ENCODE results near the gene G6PC1.
"Not testable (repeated sequence)": the region's sequence is repeated elsewhere in the genome, so short reads cannot be mapped to it uniquely, and the experiment has no call there.

Gene G6PC1

DNA sequence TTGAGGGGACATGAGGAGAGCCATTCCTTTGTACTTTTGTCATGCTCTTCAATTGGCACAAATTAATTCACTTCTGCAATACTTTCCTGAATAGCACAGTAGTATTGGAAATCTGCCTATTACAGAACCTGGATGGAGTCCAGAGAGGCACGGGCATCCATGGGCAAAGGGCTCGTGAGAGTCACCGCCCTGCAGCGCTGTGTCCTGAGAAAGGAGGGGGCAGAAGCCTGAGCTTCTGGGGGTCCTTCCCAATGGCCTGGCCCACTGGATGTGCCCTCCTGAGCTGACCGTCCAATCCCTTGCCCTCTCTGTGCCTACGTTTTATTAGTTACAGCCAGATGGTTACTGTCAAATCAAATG lies 3.5 kb downstream of the G6PC1 start:
- DNase-seq: no peak

DNA sequence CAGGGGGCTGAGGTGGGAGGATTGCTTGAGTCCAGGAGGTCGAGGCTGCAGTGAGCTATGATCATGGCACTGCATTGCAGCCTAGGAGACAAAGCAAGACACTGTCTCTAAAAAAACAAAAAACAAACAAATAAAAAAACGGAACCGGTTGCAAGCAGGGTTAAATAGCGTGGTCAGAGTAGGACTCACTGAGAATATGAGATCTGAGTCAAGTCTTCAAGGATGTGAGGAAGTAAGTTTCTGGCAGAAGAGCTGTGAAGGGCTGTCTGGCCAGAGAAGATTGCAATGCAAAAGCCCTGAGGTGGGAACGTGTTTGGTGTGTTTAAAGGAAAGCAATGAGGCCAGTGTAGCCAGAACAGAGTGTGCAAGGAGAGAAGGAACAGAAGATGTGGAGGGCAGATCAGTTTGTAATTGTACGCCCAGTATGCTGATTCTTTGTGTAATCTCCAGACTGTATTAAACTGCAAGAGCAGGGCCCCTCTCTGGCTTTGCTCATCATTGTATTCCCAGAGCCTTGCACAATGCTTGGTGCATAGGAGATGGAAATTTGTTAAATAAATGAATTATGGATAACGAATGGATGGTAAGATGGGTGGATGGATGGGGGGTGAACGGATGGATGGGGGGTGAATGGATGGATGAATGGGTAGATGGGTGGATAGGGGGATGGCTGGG lies 6.3 kb downstream of the G6PC1 start:
- no peak for DNase-seq

DNA sequence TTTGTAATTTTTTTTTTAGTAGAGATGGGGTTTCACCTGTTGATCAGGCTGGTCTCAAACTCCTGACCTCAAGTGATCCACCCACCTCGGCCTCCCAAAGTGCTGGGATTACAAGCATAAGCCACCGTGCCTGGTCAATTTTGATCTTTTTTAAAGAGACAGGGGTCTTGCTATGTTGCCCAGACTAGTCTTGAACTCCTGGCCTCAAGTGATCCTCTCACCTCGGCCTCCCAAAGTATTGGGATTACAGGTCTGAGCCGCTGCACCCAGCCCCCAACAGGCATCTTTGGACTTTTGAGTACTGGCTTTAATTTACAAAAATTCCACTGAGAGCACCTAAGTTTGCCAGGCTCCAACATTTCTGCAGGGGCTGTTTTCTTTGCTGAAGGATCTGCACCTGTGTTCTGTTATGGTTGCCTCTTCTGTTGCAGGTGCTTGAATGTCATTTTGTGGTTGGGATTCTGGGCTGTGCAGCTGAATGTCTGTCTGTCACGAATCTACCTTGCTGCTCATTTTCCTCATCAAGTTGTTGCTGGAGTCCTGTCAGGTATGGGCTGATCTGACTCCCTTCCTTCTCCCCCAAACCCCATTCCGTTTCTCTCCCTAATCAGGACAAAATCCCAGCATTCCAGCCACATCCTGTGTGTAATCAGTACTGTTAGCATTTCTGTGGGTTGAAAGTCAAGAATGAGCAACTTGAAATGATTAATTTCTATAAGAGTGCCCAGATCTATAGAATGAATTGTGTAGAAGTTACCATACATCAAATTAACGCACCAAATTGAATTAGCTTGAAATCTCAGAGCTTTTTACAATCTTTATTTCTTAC lies 8.5 kb downstream of the G6PC1 start:
- DNase-seq: no peak

DNA sequence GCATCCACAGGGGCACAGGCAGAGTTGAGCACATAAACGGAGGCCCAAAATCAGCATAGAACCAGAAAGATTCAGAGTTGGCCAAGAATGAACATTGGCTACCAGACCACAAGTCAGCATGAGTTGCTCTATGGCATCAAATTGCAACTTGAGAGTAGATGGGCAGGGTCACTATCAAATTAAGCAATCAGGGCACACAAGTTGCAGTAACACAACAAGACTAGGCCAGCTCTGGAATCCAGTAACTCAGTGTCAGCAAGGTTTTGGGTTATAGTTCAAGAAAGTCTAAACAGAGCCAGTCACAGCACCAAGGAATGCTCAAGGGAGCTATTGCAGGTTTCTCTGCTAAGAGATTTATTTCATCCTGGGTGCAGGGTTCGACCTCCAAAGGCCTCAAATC lies 12.9 kb downstream of the G6PC1 start:
- no peak for DNase-seq

DNA sequence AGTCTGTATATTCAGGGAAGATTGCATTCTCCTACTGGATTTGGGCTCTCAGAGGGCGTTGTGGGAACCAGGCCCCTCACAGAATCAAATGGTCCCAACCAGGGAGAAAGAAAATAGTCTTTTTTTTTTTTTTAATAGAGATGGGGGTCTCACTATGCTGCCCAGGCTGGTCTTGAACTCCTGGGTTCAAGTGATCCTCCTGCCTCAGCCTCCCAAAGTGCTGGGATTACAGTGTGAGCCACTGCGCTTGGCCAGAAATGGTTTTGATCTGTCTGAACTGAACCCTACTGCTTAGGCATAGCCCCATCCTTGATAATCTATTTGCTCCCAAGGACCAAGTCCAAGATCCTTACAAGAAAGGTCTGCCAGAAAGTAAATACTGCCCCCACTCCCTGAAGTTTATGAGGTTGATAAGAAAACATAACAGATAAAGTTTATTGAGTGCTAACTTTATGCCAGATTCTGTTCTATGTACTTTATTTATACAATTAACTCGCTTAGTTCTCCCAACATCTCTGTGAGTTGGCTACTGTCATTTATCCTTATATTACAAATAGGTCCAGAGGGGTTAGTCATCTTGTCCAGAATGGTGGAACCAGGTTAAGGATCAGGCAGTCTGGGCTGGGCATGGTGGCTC lies 13.5 kb downstream of the G6PC1 start:
- no peak for DNase-seq

DNA sequence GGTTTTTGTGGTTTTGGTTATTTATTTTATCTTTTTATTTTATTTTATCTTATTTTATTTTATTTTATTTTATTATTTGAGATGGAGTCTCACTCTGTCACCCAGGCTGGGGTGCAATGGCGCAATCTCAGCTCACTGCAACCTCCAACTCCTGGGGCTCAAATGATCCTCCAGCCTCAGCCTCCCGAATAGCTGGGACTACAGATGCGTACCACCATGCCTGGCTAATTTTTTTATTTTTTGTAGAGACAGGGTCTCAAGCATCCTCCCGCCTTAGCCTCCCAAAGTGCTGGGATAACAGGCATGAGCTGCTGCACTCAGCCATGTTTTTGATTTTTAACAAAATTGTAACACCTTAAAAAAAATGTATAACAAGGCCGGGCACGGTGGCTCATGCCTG lies 14.7 kb downstream of the G6PC1 start:
- DNase-seq: not testable (repeated sequence)

DNA sequence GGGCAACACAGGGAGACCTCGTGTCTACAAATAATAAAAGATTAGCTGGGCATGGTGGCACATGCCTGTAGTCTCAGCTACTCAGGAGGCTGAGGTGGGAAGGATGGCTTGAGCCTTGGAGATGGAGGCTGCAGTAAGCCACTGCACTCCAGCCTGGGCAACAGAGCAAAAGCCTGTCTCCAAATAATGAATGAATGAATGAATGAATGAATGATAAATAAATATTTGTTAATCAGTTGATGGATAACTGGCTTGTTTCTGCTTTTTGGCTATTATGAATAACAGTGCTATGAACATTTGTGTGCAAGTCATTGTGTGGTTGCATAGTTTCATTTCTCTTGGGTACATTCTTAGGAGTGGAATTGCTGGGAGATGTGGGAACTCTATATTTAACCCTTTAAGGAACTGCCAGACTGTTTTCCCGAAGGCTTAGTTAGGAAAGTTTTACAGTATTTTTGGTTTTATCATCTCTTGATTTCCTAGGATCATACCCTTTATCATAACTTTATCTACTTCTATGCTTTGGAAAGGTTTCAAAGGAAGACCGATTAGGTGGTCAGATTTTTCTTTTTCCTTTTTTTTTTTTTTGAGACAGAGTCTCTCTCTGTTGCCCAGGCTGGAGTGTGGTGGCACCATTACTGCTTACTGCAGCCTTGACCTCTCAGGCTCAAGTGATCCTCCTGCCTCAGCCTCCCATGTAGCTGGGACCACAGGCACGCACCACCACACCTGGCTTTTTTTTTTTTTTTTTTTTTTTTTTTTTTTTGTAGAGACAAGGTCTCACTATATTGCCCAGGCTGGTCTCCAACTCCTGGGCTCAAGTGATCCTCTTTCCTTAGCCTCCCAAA lies 16.0 kb downstream of the G6PC1 start:
- not testable (repeated sequence) for DNase-seq

DNA sequence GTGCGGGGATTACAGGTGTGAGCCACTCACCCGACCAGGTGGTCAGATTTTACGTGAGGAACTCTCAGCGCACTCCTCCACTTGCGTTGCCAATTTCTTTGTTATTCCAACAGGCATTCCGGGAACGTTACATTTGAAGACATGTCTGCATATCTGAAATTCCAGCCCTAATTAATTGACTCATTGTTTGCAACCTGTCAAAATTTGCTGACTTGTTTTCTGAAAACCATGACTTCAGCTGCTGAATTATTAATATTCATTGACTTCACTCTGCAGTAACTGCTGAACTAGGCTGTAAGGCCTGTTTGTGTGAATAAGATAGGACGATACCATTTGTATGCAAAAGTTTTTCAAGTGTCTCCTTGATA lies 16.6 kb downstream of the G6PC1 start:
- no peak for DNase-seq

DNA sequence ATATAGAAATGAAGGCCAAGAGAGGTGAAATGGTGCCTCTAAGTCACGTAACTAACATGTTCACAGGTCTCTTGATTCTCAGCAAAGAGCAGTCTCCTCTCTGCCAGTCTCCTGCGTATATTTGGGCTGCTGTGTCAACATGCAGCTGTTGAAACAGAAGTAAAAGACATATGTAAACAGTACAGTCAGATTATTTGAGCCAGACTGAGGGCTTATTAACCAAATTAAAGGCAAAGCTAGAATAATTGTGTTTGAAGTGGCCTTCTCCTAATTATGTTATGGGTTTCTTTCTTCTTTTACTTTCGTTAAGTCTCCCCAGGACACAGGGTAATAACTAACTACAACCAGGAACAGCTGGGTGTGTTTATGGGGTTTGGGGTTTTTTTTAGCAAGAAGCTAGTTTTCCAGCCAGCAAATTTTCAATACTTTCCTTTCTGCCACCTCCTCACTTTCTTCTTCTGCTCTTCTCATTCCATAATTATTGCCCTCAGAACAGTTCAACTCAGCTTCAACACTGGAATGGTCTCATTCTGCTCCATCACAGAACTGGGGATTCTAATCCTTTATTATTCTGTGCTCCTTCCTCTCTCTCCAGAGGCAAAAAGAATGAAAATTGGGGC lies 18.4 kb downstream of the G6PC1 start:
- peak; percentile 34 for DNase-seq

DNA sequence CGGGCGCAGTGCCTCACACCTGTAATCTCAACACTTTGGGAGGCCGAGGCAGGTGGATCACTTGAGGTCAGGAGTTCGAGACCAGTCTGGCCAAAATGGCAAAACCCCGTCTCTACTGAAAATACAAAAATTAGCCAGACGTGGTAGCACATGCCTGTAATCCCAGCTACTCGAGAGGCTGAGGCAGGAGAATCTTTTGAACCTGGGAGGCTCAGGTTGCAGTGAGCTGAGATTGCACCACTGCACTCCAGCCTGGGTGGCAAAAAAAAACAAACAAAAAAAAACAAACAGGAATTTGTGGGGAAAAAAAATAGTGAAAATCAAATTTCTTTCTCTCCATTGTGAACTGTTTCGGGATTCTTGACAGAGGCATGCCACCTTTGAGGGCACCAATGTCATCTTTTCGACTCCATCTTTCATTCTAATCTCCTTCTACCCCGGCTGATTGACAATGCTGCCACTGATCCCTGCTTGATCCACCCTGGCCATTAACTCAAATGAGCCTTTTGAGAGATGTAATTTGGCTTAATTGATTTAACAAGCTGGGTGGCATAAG lies 19.0 kb downstream of the G6PC1 start:
- DNase-seq: not testable (repeated sequence)

DNA sequence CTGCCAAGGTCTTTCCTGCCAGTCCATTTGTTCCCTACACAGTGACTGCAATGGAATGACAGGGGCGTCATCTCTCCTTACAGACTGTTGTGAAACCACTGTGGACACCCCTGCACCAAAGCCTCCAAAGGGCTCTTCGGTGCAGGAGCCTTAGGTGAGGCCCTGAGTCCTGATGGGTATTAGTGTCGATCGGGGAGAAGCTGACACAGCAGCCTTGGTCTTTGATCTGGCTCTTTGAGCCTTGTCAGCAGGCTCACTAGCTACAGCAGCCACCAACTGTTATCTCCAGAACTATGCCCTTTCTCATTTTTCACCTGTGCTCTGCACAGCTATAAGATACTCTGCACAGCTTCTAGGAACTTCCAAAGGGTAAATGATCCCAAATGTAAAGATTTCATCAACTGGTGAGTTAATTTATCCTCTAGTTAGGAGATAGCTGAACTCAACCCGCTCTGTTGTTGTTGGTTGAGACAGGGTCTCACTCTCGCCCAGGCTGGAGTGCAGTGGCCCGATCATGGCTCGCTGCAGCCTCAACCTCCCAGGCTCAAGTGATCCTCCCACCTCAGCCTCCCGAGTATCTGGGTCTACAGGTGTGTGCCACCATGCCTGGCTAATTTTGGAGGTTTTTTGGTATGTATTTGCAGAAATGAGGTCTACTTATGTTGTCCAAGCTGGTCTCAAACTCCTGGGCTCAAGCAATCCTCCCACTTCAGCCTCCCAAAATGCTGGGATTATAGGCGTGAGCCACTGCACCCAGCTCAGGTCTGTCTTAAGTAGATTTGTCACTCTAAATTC lies 19.7 kb downstream of the G6PC1 start:
- DNase-seq: peak; percentile 22

DNA sequence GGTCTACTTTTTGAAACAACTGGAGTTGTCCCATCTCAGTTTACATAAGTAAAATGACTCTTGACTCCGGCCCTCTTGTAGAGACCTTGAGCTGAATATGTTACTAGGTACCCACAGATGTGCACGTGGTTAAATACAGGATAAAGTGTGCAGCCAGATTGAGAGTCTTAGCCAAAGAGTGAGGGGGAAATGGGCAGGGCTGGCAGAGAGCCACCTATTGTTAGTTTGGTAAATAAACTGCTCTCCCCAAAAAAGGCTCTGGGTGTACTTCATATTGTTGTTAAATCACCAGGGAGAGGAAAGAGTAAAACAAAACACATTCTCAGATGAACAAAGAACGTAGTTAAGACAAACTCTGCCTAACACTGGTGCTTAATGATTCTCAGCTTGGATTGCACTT lies 20.3 kb downstream of the G6PC1 start:
- peak; percentile 29 for DNase-seq

DNA sequence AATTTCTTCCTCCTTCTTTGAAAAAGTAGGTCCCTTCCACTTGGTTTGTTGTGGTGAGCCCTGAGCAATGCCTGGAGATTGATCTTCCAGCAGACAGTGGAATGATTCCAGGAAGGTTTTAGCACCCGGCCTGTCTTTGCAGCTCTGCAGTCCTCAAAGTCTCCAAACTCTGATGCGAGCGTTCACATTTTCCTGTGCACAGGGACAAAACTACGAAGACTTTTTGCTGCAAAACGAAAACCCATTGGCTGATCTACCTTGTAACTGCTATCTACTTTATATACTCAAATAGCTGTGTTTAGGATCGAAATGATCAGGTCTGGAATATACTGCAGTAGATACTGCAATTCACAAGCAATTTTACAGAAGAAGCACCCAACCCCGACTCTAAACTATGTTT lies 21.7 kb downstream of the G6PC1 start:
- DNase-seq: no peak

DNA sequence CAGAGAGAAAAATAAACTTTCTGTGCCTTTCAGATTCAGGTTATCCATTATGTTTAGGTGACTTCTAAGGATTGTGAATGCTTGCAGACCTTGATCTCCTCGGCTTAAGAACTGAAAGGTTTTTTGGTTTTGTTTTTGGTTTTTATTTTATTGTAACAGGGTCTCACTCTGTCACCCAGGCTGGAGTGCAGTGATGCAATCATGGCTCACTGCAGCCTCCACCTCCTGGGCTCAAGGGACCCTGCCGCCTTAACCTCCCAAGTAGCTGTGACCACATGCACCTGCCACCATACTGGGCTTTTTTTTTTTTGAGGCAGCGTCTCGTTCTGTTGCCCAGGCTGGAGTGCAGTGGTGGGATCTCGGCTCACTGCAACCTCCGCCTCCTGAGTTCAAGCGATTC lies 22.9 kb downstream of the G6PC1 start:
- not testable (repeated sequence) for DNase-seq

DNA sequence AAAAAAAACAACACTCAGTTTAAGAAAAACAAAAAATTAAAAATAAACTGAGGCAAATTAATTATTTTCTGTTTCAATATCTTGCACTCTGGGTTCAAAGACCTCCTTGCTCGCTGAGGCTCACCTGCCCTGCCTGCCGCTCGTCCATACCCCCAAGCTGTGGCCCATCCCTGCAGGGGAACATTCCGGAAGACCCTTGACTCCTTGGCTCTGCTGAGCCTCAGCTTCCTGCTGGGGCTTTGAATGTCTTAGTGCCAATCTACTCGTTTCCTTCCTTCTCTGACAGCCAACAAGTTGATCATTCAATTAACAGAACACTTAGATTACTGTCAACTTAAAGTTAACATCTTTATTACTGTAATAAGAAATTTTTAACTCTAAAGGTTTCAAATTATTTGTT lies 24.3 kb downstream of the G6PC1 start:
- no peak for DNase-seq

DNA sequence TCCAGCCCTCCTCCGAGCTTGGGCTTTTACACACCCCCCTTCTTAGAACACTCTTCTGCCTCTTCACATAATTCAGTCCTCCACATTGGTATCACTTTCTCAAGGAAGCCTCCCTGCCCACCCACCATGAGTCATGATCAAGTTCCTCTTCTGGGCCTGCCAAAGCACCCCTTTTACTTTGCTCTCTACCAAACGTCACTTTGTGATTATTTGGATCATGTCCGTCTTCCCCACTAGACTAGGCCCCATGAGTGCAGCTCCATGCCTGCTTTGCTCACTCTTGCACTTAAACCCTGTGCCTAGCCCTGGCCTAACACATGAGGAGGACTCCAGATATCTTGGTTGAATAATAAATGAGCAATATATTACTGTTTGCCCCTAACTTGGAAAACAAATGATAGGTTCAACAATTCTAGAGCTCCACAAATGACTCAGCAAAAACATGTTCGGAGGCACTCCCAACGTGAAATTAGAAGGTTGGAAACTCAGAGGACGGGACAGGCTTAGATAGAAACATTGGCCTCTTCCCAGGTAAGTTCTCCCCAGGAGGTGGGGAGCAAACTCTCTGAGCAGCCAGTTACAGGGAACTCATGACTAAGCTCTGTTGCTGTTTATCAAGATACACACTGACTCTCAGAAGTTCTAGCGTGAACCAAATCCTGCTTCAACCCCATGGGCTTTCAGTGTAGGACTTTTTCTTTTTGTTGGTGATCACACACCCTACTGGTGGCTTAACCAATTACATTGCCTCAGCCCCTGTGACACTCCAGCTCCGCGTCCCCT lies 28.3 kb downstream of the G6PC1 start:
- DNase-seq: peak; percentile 47

DNA sequence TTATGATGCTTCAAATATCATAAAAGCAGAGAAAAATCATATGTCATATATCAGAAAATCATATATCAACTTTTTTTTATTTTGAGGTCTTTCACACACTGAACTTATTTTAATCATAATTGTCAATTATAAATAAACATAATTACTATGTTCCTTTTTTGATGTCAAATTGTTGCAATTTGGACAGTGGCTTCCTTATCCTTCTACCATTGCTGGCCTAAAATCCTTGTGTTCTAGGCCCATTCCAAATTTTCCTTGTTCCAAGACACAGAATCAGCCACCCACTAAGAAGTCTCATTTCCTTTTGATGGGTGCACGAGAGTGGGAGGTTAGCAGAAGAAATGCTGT lies 28.9 kb downstream of the G6PC1 start:
- DNase-seq: no peak

DNA sequence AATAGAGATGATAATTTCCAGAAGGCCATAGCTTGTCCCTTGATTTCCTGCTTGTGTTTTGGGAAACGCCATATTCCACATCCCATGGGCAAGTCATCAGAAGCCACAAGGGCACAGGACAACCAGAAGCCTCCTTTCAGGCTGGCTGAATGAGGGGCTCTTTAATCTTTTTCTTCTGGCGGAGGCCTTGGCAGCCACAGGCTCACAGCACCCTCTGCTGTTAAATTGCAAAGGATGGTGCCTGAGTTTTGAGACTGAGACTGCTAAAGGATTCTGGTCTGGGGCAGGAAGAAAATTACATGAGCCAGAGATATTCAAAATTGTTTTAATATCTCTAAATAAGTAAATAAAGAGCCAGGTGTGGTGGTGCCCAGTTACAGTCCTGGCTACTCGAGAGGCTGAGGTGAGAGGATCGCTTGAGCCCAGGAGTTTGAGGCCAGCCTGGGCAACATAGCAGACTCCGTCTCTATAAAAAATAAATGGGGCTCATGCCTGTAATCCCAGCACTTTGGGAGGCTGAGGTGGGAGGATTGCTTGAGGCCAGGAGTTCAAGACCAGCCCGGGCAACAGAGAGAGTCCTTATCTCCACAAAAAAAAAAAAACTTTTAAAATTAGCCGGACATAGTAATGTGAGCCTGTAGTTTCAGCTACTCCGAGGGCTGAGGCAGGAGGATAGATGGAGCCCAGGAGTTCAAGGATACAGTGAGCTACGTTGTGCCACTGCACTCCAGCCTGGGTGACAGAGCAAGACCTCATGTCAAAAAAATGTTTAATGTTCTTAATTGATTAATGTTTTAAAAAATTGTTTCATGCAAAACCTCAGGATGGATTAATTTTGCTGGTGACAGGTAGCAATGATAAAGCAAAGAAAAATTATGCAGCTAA lies 37.4 kb downstream of the G6PC1 start:
- DNase-seq: peak; percentile 61

DNA sequence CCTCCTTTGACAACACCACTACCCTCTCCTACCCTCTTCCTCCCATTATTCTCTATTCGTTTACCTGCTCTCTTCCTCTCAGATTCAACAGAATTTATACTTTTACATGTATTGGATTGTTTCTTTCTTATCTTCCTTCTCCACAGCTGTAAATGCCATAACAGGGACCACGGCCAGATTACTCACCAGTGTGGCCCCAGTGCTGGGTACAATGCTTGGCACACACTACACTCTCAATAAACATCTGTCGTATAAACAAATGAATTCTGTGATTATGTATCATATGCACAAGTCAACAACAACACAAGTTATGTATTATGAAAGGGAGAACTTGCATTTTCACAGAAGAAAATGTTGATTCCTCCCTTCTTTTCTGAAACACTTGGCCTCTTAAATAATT lies 43.6 kb downstream of the G6PC1 start:
- DNase-seq: no peak

DNA sequence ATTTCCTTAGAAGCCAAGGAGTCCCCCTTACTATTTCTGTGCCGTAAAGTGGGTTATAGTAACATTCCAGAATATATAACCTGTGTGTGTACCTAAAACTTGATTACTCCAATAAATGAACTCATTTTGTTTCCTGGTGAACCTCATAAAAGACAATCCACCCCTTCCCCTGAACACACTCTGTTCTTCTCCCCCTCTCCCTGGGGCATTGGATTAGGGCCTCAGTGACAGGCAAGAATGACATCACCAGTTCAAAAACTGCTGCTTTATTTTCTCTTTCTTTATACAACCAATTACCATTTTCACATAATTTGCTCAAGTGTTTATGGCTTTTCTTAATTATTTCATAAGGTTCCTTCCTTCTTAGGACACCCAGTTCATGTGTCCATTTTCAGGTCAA lies 46.2 kb downstream of the G6PC1 start:
- DNase-seq: no peak
